Loucy (cell line): ENCODE measurements around the gene ALG12.

Source experiments
- CTCF ChIP-seq: fragments of 200-600 bp; sonication (generic); conservative IDR thresholded peaks from 2 replicates; pipeline ENCODE4 v1.5.1; 2014; ENCODE audit warnings: mild to moderate bottlenecking, antibody characterized with exemption, low read length
- EZH2phosphoT487 ChIP-seq: fragments of 200-600 bp; IDR thresholded peaks from 2 replicates; pipeline ENCODE4 v1.6.1; 2018; ENCODE audit warnings: antibody characterized with exemption, mild to moderate bottlenecking, moderate library complexity, borderline replicate concordance

DNA sequence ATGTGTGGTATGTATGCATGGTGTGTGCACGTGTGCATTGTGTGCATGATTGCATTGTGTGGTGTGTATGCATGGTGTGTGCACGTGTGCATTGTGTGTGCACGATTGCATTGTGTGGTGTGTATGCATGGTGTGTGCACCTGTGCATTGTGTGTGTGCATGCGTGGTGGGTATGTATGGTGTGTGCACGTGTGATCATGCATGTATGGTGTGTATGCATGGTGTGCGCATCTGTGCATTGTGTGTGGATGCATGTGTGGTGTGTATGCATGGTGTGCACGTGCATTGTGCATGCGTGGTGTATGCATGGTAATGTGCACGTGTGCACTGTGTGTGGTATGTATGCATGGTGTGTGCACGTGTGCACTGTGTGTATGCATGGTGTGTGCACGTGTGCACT lies 16.8 kb downstream of the ALG12 start:
- TF ChIP-seq CTCF, result no peak
- no peak for TF ChIP-seq EZH2phosphoT487
